Cardiac fibroblast (primary cell): Measurements from ENCODE around the gene WDR64.
"Not testable (repeated sequence)": the region's sequence is repeated elsewhere in the genome, so short reads cannot be mapped to it uniquely, and the experiment has no call there.

Experiments
- DNase-seq, 2 donors: peaks; one replicate each; pipeline versions ENCODE4 v3.0.0 to v3.0.0-alpha.2; 2010; ENCODE audit warnings: low read depth in 2 of 2
- H3K4me3 ChIP-seq, 2 donors: replicated peaks in 1 of 2; 1 replicate in 1 of 2; 2 replicates in 1 of 2; pipeline ENCODE4 v1.5.1; 2011; ENCODE audit warnings: low read depth in 2 of 2, low read length in 2 of 2, mild to moderate bottlenecking in 2 of 2, moderate library complexity in 1 of 2
- TF ChIP-seq, protein P1 (sequence below): IDR thresholded peaks from one replicate; pipeline ENCODE4 v1.5.1; 2011; ENCODE audit warnings: low read depth, mild to moderate bottlenecking, low read length, inconsistent platforms

WDR64 gene

DNA sequence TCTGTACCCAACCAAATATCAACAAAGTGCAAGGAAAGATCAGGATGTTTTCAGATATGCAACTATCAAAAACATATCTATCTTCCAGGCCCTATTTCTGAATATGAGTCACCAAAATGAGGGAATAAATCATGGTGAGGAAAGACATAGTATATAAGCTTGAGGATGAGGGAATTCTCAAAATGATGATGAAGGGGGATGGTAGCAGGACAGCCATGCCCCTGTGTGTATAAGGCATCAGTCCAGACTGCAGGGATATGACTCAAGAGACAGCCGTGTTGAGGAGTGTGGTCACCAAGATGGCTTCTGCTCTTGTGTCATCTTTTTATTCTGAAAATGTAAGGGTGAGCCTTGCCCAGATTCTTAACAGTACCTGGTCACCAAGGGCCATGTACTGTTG, 4.4 kb upstream of the WDR64 start:
- TF ChIP-seq, protein P1, sequence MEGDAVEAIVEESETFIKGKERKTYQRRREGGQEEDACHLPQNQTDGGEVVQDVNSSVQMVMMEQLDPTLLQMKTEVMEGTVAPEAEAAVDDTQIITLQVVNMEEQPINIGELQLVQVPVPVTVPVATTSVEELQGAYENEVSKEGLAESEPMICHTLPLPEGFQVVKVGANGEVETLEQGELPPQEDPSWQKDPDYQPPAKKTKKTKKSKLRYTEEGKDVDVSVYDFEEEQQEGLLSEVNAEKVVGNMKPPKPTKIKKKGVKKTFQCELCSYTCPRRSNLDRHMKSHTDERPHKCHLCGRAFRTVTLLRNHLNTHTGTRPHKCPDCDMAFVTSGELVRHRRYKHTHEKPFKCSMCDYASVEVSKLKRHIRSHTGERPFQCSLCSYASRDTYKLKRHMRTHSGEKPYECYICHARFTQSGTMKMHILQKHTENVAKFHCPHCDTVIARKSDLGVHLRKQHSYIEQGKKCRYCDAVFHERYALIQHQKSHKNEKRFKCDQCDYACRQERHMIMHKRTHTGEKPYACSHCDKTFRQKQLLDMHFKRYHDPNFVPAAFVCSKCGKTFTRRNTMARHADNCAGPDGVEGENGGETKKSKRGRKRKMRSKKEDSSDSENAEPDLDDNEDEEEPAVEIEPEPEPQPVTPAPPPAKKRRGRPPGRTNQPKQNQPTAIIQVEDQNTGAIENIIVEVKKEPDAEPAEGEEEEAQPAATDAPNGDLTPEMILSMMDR: no peak
- DNase-seq: peak in 1 of 2 donors; percentile 62
- no peak overlapping the region for H3K4me3 ChIP-seq

DNA sequence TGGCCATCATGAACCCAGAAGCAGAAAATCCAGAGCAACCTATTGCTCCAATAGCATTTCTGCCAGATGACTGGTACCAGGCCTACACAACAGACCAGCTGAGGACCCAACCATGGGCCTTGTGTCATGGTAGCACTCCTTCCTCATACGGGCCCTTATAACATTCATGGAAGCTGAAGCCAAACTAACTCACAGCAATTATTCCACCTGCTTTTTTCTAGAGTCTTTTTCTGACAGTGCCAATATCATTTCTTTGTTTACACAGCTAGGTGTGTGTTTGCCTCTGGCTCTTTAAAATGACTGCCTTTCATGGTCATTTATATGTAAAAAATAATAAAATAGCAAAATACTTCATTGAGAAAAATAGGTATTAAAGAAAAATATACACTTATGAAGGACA, 3.9 kb upstream of the WDR64 start:
- H3K4me3 ChIP-seq: no peak overlapping the region
- no peak for DNase-seq
- TF ChIP-seq, protein P1: no peak

DNA sequence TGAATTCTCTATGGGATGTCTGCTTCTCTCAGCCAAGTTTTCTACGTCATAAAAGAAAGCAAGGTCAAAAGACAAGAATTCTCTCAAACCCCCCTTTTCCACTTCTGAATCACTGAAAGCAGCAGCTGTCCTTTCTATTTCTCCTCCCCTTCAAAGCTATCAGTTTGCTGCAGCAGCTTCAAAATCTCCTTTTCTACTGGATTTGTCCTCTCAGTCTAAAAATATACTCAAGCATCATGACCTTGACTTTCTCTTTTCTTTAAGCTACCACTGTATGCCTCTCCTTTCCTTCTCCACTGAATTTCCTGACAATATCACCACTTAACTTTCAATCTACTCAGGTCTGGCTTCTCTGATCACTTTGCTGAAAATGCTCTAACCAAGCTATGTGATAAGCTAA, 1.9 kb downstream of the WDR64 start:
- no peak overlapping the region for H3K4me3 ChIP-seq
- DNase-seq: peak in 1 of 2 donors; percentile 5
- TF ChIP-seq, protein P1: no peak

DNA sequence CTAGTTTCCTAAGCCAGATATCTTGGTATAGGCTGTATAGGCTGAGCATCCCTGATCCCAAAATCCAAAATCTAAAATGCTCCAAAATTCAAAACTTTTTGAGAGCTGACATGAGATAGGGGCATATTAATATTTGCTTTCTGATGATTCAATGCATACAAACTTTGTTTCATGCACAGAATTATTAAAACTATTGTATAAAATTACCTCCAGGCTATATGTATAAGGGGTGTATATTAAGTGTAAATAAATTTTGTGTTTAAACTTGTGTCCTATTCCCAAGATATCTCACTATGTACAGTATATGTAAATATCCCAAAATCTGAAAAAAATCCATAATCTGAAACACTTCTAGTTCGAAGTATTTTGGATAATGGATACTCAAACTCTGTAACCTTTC, 2.6 kb downstream of the WDR64 start:
- TF ChIP-seq, protein P1: no peak
- H3K4me3 ChIP-seq: no peak overlapping the region
- DNase-seq: no peak

DNA sequence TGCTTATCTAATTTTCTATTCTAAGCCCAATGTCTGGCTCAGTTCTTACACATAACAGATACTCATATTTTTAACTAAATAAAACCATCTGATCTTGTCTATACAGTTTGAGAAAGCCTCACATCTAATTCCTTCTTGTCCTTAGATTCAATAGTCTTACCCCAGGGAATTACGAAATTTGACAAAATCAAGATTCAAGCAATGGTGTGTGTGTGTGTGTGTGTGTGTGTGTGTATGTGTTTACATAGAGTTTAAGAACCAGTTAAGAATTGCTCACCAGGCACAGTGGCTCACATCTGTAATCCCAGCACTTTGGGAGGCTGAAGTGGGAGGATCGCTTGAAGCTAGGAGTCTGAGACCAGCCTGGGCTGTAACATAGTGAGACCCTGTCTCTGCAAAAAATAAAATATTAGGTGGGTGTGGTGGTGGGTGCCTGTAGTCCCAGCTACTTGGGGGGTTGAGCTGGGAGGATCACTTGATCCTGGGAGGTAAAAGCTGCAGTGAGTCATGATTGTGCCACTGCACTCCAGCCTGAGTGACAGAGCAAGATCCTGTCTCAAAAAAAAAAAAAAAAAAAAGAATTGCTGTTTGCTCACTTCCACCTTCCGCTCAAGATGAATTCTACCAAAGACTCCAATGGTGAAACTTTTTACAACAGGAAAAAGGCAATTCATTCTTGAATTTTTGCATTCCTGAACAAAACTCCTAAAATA, 6.2 kb downstream of the WDR64 start:
- DNase-seq: peak in 1 of 2 donors; percentile 23
- no peak overlapping the region for H3K4me3 ChIP-seq
- TF ChIP-seq, protein P1: no peak

DNA sequence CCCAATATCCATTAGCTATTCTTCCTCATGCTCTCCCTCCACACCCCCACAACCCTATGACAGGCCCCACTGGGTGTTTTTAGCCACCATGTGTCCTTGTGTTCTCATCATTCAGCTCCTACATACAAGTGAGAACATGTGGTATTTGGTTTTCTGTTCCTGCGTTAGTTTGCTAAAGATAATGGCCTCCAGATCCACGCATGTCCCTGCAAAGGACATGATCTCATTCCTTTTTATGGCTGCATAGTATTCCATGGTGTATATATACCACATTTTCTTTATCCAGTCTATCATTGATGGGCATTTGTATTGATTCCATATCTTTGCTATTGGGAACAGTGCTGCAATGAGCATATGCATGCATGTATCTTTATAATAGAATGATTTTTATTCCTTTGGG, 6.9 kb downstream of the WDR64 start:
- H3K4me3 ChIP-seq, DNase-seq: not testable (repeated sequence)

DNA sequence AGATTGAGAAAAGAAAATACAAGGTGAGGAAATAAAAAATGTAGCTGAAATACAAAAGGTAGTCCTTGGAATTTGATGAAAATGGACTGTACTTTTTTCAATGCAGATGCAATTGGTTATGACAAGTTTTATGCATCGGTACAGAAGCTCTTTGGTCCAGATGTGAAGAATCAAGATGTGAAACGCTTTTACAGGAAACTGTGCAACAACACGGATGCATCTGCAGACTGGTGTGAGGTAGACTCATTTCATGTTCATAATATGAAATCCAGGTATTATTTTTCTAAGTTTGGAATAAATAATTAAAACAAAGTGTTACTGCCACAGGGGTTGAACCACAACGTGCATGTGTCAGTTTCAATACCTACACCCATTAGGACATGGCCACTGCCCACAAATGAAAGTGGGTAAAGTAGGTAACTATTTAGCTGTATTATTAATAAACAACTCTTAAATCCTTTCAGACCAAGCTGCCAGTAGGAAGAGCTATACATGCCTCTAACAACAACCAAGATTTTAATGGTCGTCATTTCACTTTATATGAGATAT, 8.4 kb downstream of the WDR64 start:
- no peak overlapping the region for H3K4me3 ChIP-seq
- no peak for DNase-seq
- TF ChIP-seq, protein P1: no peak
